Measurements from ENCODE around the gene GABRR3.

- TF ChIP-seq ZNF677 (tag by site-specific recombination; IDR thresholded peaks at IDR 0.05) (no peak), ZNF274 (IDR thresholded peaks at IDR 0.05; ENCODE audit: low read length) (no peak), ZNF274 (tag by site-specific recombination; IDR thresholded peaks at IDR 0.05; ENCODE audit: borderline replicate concordance) (no peak), CTCF (tag by site-specific recombination; IDR thresholded peaks at IDR 0.05) (no peak), ZNF626 (tag by site-specific recombination; IDR thresholded peaks at IDR 0.05) (no peak), ZNF16 (tag by site-specific recombination; IDR thresholded peaks at IDR 0.05; ENCODE audit: low read depth) (no peak), KLF10 (tag by site-specific recombination; IDR thresholded peaks at IDR 0.05) (no peak), KLF1 (tag by site-specific recombination; IDR thresholded peaks at IDR 0.05) (no peak), ZEB2 (tag by site-specific recombination; IDR thresholded peaks at IDR 0.05) (no peak)
These were observed 85.4 kb downstream of the GABRR3 start for GRCh38 chr3:97949743-97950142.

Data from HEK293 (cell line).